ENCODE measurements around the gene TMEM185B. TPM values are rescaled to one million over a fixed set of nuclear protein-coding genes. Genes with fewer than 3 reads are reported as not detected.

TMEM185B gene
- total RNA-seq, 4 donors from 2014 or later: 12.1 to 23.2 (median 17.8) TPM

- TF ChIP-seq POLR2A (IDR thresholded peaks at IDR 0.05) (no peak), CTCF (IDR thresholded peaks at IDR 0.05) (no peak), EP300 (IDR thresholded peaks at IDR 0.05; ENCODE audit: low read depth) (no peak), POLR2AphosphoS5 (IDR thresholded peaks at IDR 0.05) (no peak)
- Histone ChIP-seq H3K27ac (no peak overlapping the region), H3K4me1 (no peaks in the 10 kb centered on the region), H3K27me3 (no peaks in the 10 kb centered on the region), H3K4me3 (no peak overlapping the region), H3K9me3 (peaks cover 6 to 10% of the 10 kb centered on the region in 2 donors), H3K36me3 (no peaks in the 10 kb centered on the region)
- in situ Hi-C loops (cut with MboI; ENCODE audit: low pct_ligation_motif_present in 1 of 4, low pct_unique_long_range_greater_than_20kb in 1 of 4, low sequenced_read_pairs in 3 of 4) (no loop called here), intact Hi-C loops (cut with DNase I; ENCODE audit: low total_unique reads) (no loop called here)
- WGBS, 2 donors (ENCODE audit: low coverage in 1 of 2): 70% methylated on average over 1 of the region's 1 CpG; no CpG with 5 or more reads in 1 of the 2 donors
- DNase-seq: no peak
Observed at GRCh38 chr2:120189189-120189588, 34.0 kb downstream of the TMEM185B start.

- intact Hi-C loops (cut with DNase I; ENCODE audit: low total_unique reads) (no loop called here), in situ Hi-C loops (cut with MboI; ENCODE audit: low pct_ligation_motif_present in 1 of 4, low pct_unique_long_range_greater_than_20kb in 1 of 4, low sequenced_read_pairs in 3 of 4) (no loop called here)
- no peaks in the 10 kb centered on the region for H3K27me3 ChIP-seq
Observed at GRCh38 chr2:120182019-120182560, 41.1 kb downstream of the TMEM185B start.

GRCh38 chr2:120180066-120180465, 43.1 kb downstream of the TMEM185B start:
- Histone ChIP-seq H3K36me3 (no peaks in the 10 kb centered on the region), H3K27me3 (no peaks in the 10 kb centered on the region), H3K27ac (no peak overlapping the region), H3K4me1 (no peaks in the 10 kb centered on the region), H3K9me3 (no peaks in the 10 kb centered on the region), H3K4me3 (no peak overlapping the region)
- DNase-seq: no peak
- no peak for TF ChIP-seq EP300 (IDR thresholded peaks at IDR 0.05; ENCODE audit: low read depth)
- no peak for TF ChIP-seq CTCF (IDR thresholded peaks at IDR 0.05)
- no peak for TF ChIP-seq POLR2AphosphoS5 (IDR thresholded peaks at IDR 0.05)
- no peak for TF ChIP-seq POLR2A (IDR thresholded peaks at IDR 0.05)
- 94% methylated on average over 3 of the region's 3 CpGs; no CpG with 5 or more reads in 1 of the 2 donors for WGBS, 2 donors (ENCODE audit: low coverage in 1 of 2)
- in situ Hi-C loops (cut with MboI; ENCODE audit: low pct_ligation_motif_present in 1 of 4, low pct_unique_long_range_greater_than_20kb in 1 of 4, low sequenced_read_pairs in 3 of 4) (no loop called here), intact Hi-C loops (cut with DNase I; ENCODE audit: low total_unique reads) (no loop called here)

More at GRCh38 chr2:120182019-120182560, 41.1 kb downstream of the TMEM185B start:
- Histone ChIP-seq H3K27ac (no peak overlapping the region), H3K4me1 (no peaks in the 10 kb centered on the region), H3K36me3 (no peaks in the 10 kb centered on the region), H3K9me3 (no peaks in the 10 kb centered on the region), H3K4me3 (no peak overlapping the region)
- WGBS, 2 donors (ENCODE audit: low coverage in 1 of 2): 57 to 67% methylated on average over 2 to 5 of the region's 5 CpGs
- DNase-seq: no peak
- TF ChIP-seq EP300 (IDR thresholded peaks at IDR 0.05; ENCODE audit: low read depth) (no peak), POLR2AphosphoS5 (IDR thresholded peaks at IDR 0.05) (no peak), POLR2A (IDR thresholded peaks at IDR 0.05) (no peak), CTCF (IDR thresholded peaks at IDR 0.05) (no peak)

GRCh38 chr2:120179396-120179795, 43.8 kb downstream of the TMEM185B start:
- H3K27ac ChIP-seq: no peak overlapping the region
- H3K27me3 ChIP-seq: no peaks in the 10 kb centered on the region
- no peak overlapping the region for H3K4me3 ChIP-seq
- TF ChIP-seq POLR2A (IDR thresholded peaks at IDR 0.05) (no peak), CTCF (IDR thresholded peaks at IDR 0.05) (no peak), POLR2AphosphoS5 (IDR thresholded peaks at IDR 0.05) (no peak), EP300 (IDR thresholded peaks at IDR 0.05; ENCODE audit: low read depth) (no peak)
- intact Hi-C loops (cut with DNase I; ENCODE audit: low total_unique reads) (no loop called here), in situ Hi-C loops (cut with MboI; ENCODE audit: low pct_ligation_motif_present in 1 of 4, low pct_unique_long_range_greater_than_20kb in 1 of 4, low sequenced_read_pairs in 3 of 4) (loop anchor here in 2 of 4 donors (10.0 kb wide), 3 partner anchors 65 to 435 kb away; partner anchors contain the start of gene PTPN4 (in 1 of the 2))
- no peaks in the 10 kb centered on the region for H3K36me3 ChIP-seq
- WGBS, 2 donors (ENCODE audit: low coverage in 1 of 2): 97 to 100% methylated on average over 2 to 3 of the region's 3 CpGs
- DNase-seq: no peak
- H3K9me3 ChIP-seq: no peaks in the 10 kb centered on the region
- peaks cover 0 to 3% (median 0%) of the 10 kb centered on the region in 4 donors for H3K4me1 ChIP-seq
